HepG2 (cell line): ENCODE data around the gene GBA2. TPM values are rescaled to one million over a fixed set of nuclear protein-coding genes. Genes with fewer than 3 reads are reported as not detected.

Experiments used
- ATAD3A ChIP-seq: sonication (generic); formaldehyde crosslinking; IDR thresholded peaks from 2 replicates; pipeline ENCODE4 v1.4.0; 2020; ENCODE audit warnings: missing genetic modification reagents
- BCLAF1 ChIP-seq: fragments of 450-650 bp; IDR thresholded peaks from 2 replicates; pipeline ENCODE4 v1.6.1; 2017; ENCODE audit warnings: mild to moderate bottlenecking
- EEA1 ChIP-seq: sonication (generic); formaldehyde crosslinking; IDR thresholded peaks from 2 replicates; pipeline ENCODE4 v1.5.1; 2020; ENCODE audit warnings: mild to moderate bottlenecking, missing genetic modification reagents, borderline replicate concordance
- FOXK1 ChIP-seq: sonication (generic); formaldehyde crosslinking; IDR thresholded peaks from 2 replicates; pipeline ENCODE4 v1.4.0; 2020; ENCODE audit warnings: low read depth, missing genetic modification reagents, borderline replicate concordance
- FOXM1 ChIP-seq: sonication (generic); formaldehyde crosslinking; IDR thresholded peaks from 2 replicates; pipeline ENCODE4 v1.5.0; 2020; ENCODE audit warnings: missing genetic modification reagents
- HDAC1 ChIP-seq: sonication (generic); formaldehyde crosslinking; IDR thresholded peaks from 2 replicates; pipeline ENCODE4 v1.5.1; 2020; ENCODE audit warnings: mild to moderate bottlenecking, missing genetic modification reagents
- HNRNPH1 ChIP-seq: fragments of 200-400 bp; formaldehyde crosslinking; optimal IDR thresholded peaks from 2 replicates; pipeline ENCODE3; 2017; ENCODE audit warnings: mild to moderate bottlenecking, low read depth, low read length
- HOXA3 ChIP-seq: sonication (generic); formaldehyde crosslinking; IDR thresholded peaks from 2 replicates; pipeline ENCODE4 v1.5.0; 2020; ENCODE audit warnings: missing genetic modification reagents
- IRF9 ChIP-seq: sonication (generic); formaldehyde crosslinking; IDR thresholded peaks from 2 replicates; pipeline ENCODE4 v1.8.0; 2022; ENCODE audit warnings: missing genetic modification reagents, mild to moderate bottlenecking, borderline replicate concordance
- KMT2A ChIP-seq: sonication (generic); formaldehyde crosslinking; IDR thresholded peaks from 2 replicates; pipeline ENCODE4 v1.4.0; 2020; ENCODE audit warnings: missing genetic modification reagents
- MIER2 ChIP-seq: IDR thresholded peaks from 2 replicates; pipeline ENCODE4 v1.6.1; 2016; ENCODE audit warnings: missing biosample characterization, missing genetic modification reagents
- STAG1 ChIP-seq: sonication (generic); formaldehyde crosslinking; IDR thresholded peaks from 2 replicates; pipeline ENCODE4 v1.4.0; 2020; ENCODE audit warnings: missing genetic modification reagents
- THAP8 ChIP-seq: sonication (generic); formaldehyde crosslinking; IDR thresholded peaks from 2 replicates; pipeline ENCODE4 v1.5.1; 2020; ENCODE audit warnings: missing genetic modification reagents, mild to moderate bottlenecking, borderline replicate concordance
- TMF1 ChIP-seq: sonication (generic); formaldehyde crosslinking; IDR thresholded peaks from 2 replicates; pipeline ENCODE4 v1.8.1; 2022; ENCODE audit warnings: low read depth, missing genetic modification reagents
- U2AF1 ChIP-seq: fragments of 200-400 bp; formaldehyde crosslinking; optimal IDR thresholded peaks from 2 replicates; pipeline ENCODE3; 2017; ENCODE audit warnings: mild to moderate bottlenecking, low read depth, low read length
- YY1 ChIP-seq: IDR thresholded peaks from 2 replicates; pipeline ENCODE4 v1.6.1; 2011; ENCODE audit warnings: low read length, low read depth, moderate library complexity, mild to moderate bottlenecking; ENCODE audit not compliant: insufficient read depth, insufficient replicate concordance
- ZBTB25 ChIP-seq: IDR thresholded peaks from 2 replicates; pipeline ENCODE4 v1.6.1; 2018; ENCODE audit warnings: missing genetic modification reagents
- ZEB1 ChIP-seq: IDR thresholded peaks from 2 replicates; pipeline ENCODE4 v1.6.1; 2012; ENCODE audit warnings: mild to moderate bottlenecking, low read depth, inconsistent platforms; ENCODE audit not compliant: insufficient replicate concordance
- ZFX ChIP-seq: sonication (generic); formaldehyde crosslinking; IDR thresholded peaks from 2 replicates; pipeline ENCODE4 v1.4.0; 2020; ENCODE audit warnings: mild to moderate bottlenecking, low read depth, missing genetic modification reagents, moderate library complexity
- ZKSCAN5 ChIP-seq: sonication (generic); formaldehyde crosslinking; IDR thresholded peaks from 2 replicates; pipeline ENCODE4 v1.5.1; 2020; ENCODE audit warnings: mild to moderate bottlenecking, missing genetic modification reagents
- ZNF343 ChIP-seq: sonication (generic); formaldehyde crosslinking; IDR thresholded peaks from 2 replicates; pipeline ENCODE4 v1.4.0; 2020; ENCODE audit warnings: mild to moderate bottlenecking, missing genetic modification reagents
- ZNF607 ChIP-seq: sonication (generic); formaldehyde crosslinking; IDR thresholded peaks from 2 replicates; pipeline ENCODE4 v1.5.1; 2020; ENCODE audit warnings: missing genetic modification reagents, mild to moderate bottlenecking, borderline replicate concordance
- ZSCAN5A ChIP-seq: sonication (generic); formaldehyde crosslinking; IDR thresholded peaks from 2 replicates; pipeline ENCODE4 v1.8.0; 2022; ENCODE audit warnings: mild to moderate bottlenecking, missing genetic modification reagents, borderline replicate concordance
- polyA plus RNA-seq, 8 experiments: library from polyadenylated mRNA; depleted of rRNA in 3 of 8; stranded (reverse) in 7 of 8; unstranded in 1 of 8; fragments of >200 nt; fragmentation: Illumina TruSeq in 4 of 8; extraction: Trizol in 4 of 8; gene quantifications; 2 replicates each; pipeline versions ENCODE4 v1.2.1 to v1.2.3, GENCODE V29; 2011 to 2016; ENCODE audit warnings: low read depth in 4 of 8, missing spikeins in 1 of 8, mixed read lengths in 1 of 8; ENCODE audit not compliant: insufficient read depth in 1 of 8
- total RNA-seq, 5 experiments: library from RNA; depleted of rRNA; stranded (reverse); fragments of >200 nt; fragmentation: Illumina TruSeq; extraction: Trizol; gene quantifications; 2 replicates each; pipeline ENCODE4 v1.2.3, GENCODE V29; 2016; ENCODE audit warnings: low read depth in 1 of 5

GBA2 gene
- total and polyA plus RNA-seq, 2 of the 13 experiments (the other 11 are each of a cell fraction or from before 2014, with no cell fraction given) = 37.5 to 86.1 TPM

GRCh38 chr9:35757226-35757891 lies 8.3 kb upstream of the GBA2 start (continued):
- no peak for TF ChIP-seq FOXK1 (CRISPR knock-in tag)
- TF ChIP-seq ZNF607 (CRISPR knock-in tag) = no peak; the same call in 1 of the 2 replicates
- TF ChIP-seq ZSCAN5A (CRISPR knock-in tag) = no peak
- no peak for TF ChIP-seq ZEB1
- no peak for TF ChIP-seq BCLAF1
- peak; percentile 17 for TF ChIP-seq YY1
- TF ChIP-seq TMF1 = no peak
- no peak for TF ChIP-seq KMT2A (CRISPR knock-in tag)
- TF ChIP-seq ZNF343 (CRISPR knock-in tag) = 0 out of 2 replicates have a peak, but pooled peaks have one; percentile 7
- TF ChIP-seq ZKSCAN5 (CRISPR knock-in tag) = no peak
- no peak for TF ChIP-seq FOXM1 (CRISPR knock-in tag)
- TF ChIP-seq HDAC1 (CRISPR knock-in tag) = 0 out of 2 replicates have a peak, but pooled peaks have one; percentile 11
- TF ChIP-seq EEA1 (CRISPR knock-in tag) = no peak
- no peak; the same call in 1 of the 2 replicates for TF ChIP-seq ZBTB25 (CRISPR knock-in tag)
- TF ChIP-seq STAG1 (CRISPR knock-in tag) = no peak
- TF ChIP-seq U2AF1 = peak; percentile 72
- peak; percentile 17 for TF ChIP-seq ZFX (CRISPR knock-in tag)
- TF ChIP-seq MIER2 (CRISPR knock-in tag) = no peak
- TF ChIP-seq IRF9 (CRISPR knock-in tag) = no peak; the same call in 1 of the 2 replicates
- peak; percentile 11; the same call in 1 of the 2 replicates for TF ChIP-seq HOXA3
- no peak for TF ChIP-seq ATAD3A
- TF ChIP-seq THAP8 = 0 out of 2 replicates have a peak, but pooled peaks have one; percentile 55
- TF ChIP-seq HNRNPH1 = peak; percentile 36
